Natural killer cell (primary cell): ENCODE data around the gene H1-8. TPM values are rescaled to one million over a fixed set of nuclear protein-coding genes. Genes with fewer than 3 reads are reported as not detected.

ENCODE experiments used
- ATAC-seq, 3 donors: fragments of 150-1000 bp in 2 of 3; fragments of 200-7000 bp in 1 of 3; cut with Tn5 transposase; 1 replicate in 1 of 3; 2 replicates in 2 of 3; pipeline ENCODE4 v1.10.0; 2021; ENCODE audit warnings: mild to moderate bottlenecking in 2 of 3, moderate library complexity in 2 of 3
- DNase-seq, 2 donors: peaks; one replicate each; pipeline versions ENCODE4 v3.0.0 to v3.0.0-alpha.2; 2013 to 2021; ENCODE audit warnings: mixed read lengths in 1 of 2
- H3K27ac ChIP-seq: one replicate; pipeline ENCODE4 v1.5.1; 2013; ENCODE audit warnings: mild to moderate bottlenecking, low read length
- H3K27me3 ChIP-seq: one replicate; pipeline ENCODE4 v1.6.1; 2013; ENCODE audit warnings: low read length; ENCODE audit not compliant: control insufficient read depth, insufficient read depth
- H3K36me3 ChIP-seq: one replicate; pipeline ENCODE4 v1.6.1; 2013; ENCODE audit warnings: low read length; ENCODE audit not compliant: control insufficient read depth, insufficient read depth
- H3K4me1 ChIP-seq: one replicate; pipeline ENCODE4 v1.6.1; 2013; ENCODE audit warnings: low read length; ENCODE audit not compliant: control insufficient read depth, insufficient read depth
- H3K4me3 ChIP-seq: one replicate; pipeline ENCODE4 v1.5.1; 2013; ENCODE audit warnings: low read length
- H3K9me3 ChIP-seq: one replicate; pipeline ENCODE4 v1.6.1; 2013; ENCODE audit warnings: low read length; ENCODE audit not compliant: control insufficient read depth, insufficient read depth
- H3K27ac Mint-ChIP-seq, 2 donors: one replicate each; pipeline ENCODE4 v1.8.0; 2022; ENCODE audit warnings: mild to moderate bottlenecking in 2 of 2, mixed read lengths in 2 of 2, moderate library complexity in 1 of 2
- H3K27me3 Mint-ChIP-seq, 2 donors: one replicate each; pipeline ENCODE4 v1.8.0; 2022; ENCODE audit warnings: low read depth in 2 of 2, mixed read lengths in 2 of 2
- H3K36me3 Mint-ChIP-seq: one replicate; pipeline ENCODE4 v1.8.0; 2022; ENCODE audit warnings: mixed read lengths
- H3K4me1 Mint-ChIP-seq, 2 donors: one replicate each; pipeline ENCODE4 v1.8.0; 2022; ENCODE audit warnings: mixed read lengths in 2 of 2
- H3K4me3 Mint-ChIP-seq: one replicate; pipeline ENCODE4 v1.8.0; 2022; ENCODE audit warnings: mild to moderate bottlenecking, moderate library complexity, mixed read lengths
- H3K9me3 Mint-ChIP-seq, 2 donors: one replicate each; pipeline ENCODE4 v1.8.0; 2022; ENCODE audit warnings: mixed read lengths in 2 of 2
- WGBS: methylation state at CpG from one replicate; pipeline ENCODE4 v1.1.7; 2013; ENCODE audit warnings: missing lambda C conversion rate; ENCODE audit not compliant: insufficient coverage; 5-methylcytosine and 5-hydroxymethylcytosine counted together
- intact Hi-C: fragments of 100-400 bp; cut with micrococcal nuclease; formaldehyde crosslinking; loops from one replicate; pipeline ENCODE4 v1.14.2; 2022
- total RNA-seq, 4 donors: library from RNA; stranded (reverse); fragments of 120-200 nt in 1 of 4; gene quantifications; one replicate each; pipeline versions ENCODE4 v1.2.3 to v1.2.4, GENCODE V29; 2013 to 2022
- TF ChIP-seq, protein P1 (sequence below): fragments of 200-600 bp; IDR thresholded peaks from one replicate; pipeline ENCODE4 v1.8.0; 2022; ENCODE audit warnings: antibody characterized with exemption

H1-8 gene
- total RNA-seq, 3 donors from 2014 or later (not counting 1 experiment from before 2014, with no cell fraction given), result not detected

- intact Hi-C loops, result no loop called here
- peaks cover 0 to 4% of the 10 kb centered on the region in 2 donors for H3K4me1 Mint-ChIP-seq
- H3K27me3 Mint-ChIP-seq, result no peaks in the 10 kb centered on the region
- H3K36me3 Mint-ChIP-seq, result no peaks in the 10 kb centered on the region
- H3K9me3 Mint-ChIP-seq, result no peaks in the 10 kb centered on the region
- TF ChIP-seq, protein P1, sequence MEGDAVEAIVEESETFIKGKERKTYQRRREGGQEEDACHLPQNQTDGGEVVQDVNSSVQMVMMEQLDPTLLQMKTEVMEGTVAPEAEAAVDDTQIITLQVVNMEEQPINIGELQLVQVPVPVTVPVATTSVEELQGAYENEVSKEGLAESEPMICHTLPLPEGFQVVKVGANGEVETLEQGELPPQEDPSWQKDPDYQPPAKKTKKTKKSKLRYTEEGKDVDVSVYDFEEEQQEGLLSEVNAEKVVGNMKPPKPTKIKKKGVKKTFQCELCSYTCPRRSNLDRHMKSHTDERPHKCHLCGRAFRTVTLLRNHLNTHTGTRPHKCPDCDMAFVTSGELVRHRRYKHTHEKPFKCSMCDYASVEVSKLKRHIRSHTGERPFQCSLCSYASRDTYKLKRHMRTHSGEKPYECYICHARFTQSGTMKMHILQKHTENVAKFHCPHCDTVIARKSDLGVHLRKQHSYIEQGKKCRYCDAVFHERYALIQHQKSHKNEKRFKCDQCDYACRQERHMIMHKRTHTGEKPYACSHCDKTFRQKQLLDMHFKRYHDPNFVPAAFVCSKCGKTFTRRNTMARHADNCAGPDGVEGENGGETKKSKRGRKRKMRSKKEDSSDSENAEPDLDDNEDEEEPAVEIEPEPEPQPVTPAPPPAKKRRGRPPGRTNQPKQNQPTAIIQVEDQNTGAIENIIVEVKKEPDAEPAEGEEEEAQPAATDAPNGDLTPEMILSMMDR, result no peak
- H3K27me3 ChIP-seq, result no peaks in the 10 kb centered on the region
- no peaks in the 10 kb centered on the region for H3K4me1 ChIP-seq
- DNase-seq, result no peak
- ATAC-seq, result no peak
- no peak overlapping the region for H3K27ac ChIP-seq
- no peaks in the 10 kb centered on the region for H3K36me3 ChIP-seq
- H3K27ac Mint-ChIP-seq, result no peak overlapping the region
- H3K4me3 Mint-ChIP-seq, result no peak overlapping the region
- H3K9me3 ChIP-seq, result no peaks in the 10 kb centered on the region
- H3K4me3 ChIP-seq, result no peak overlapping the region
- WGBS, result 85% methylated on average over 3 of the region's 3 CpGs
Observed at GRCh38 chr3:129536804-129537203, 6.2 kb upstream of the H1-8 start.

DNA sequence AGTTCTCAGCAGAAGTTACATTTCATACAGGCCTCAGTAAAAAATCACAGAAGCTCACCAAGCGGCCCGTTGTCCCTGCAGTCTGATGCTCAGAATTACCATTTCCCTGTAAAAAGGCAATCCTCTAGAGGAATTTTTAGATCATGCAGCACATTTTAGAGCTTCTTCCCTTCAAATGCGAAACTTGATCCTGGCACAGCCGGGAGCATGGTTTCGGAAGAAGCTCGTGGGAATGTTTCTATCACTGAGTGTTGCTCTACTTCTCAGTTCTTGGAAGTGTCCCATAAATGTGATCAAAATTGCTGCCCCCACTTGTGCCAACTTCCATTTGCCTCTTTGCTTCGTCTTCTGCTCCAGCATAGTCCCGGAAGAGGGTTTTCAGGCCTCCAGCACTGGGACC is 3.8 kb upstream of the H1-8 start:
- H3K4me1 ChIP-seq, result no peaks in the 10 kb centered on the region
- Mint-ChIP-seq H3K4me1 (peaks cover 0 to 4% of the 10 kb centered on the region in 2 donors), H3K4me3 (no peak overlapping the region), H3K27me3 (no peaks in the 10 kb centered on the region), H3K27ac (no peak overlapping the region), H3K36me3 (no peaks in the 10 kb centered on the region), H3K9me3 (no peaks in the 10 kb centered on the region)
- no peaks in the 10 kb centered on the region for H3K36me3 ChIP-seq
- 94% methylated on average over 8 of the region's 8 CpGs for WGBS
- intact Hi-C loops, result no loop called here
- TF ChIP-seq, protein P1, result no peak
- ATAC-seq (no peak), DNase-seq (no peak)
- no peak overlapping the region for H3K4me3 ChIP-seq
- H3K27ac ChIP-seq, result no peak overlapping the region
- H3K27me3 ChIP-seq, result no peaks in the 10 kb centered on the region
- no peaks in the 10 kb centered on the region for H3K9me3 ChIP-seq

DNA sequence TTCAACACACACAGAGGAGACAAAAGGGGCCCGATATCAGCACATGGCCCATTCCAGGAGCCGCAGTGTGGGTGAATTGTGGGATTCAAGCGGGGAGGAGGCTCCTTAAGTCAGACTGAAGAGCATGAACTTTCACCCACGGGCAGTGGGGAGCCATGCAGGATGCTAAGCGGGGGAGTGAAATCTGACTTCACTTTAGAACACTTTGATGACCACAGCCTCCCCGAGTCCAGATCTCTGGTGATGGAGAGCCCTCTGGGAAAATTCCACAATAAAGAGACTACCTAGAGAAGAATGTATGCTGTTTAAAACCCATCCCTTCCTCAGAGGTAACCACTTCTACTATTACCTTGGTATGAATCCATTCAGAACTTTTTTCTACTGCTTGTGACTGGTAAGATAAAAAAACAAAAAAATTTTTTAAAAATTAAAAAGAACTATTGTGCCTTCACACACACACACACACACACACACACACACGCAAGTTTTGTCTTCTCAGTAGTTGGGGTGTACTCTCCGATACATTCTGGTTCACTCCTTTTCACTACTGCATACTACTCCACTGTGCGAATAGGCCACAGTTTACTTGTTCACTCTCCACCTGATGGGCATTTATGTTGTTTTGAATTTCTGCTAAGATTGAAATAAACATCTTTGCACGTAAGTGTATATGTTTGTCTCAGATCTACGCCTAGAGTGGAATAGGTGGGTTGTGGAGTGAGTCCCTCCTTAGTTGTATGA is 2.0 kb upstream of the H1-8 start:
- Histone ChIP-seq H3K36me3 (no peaks in the 10 kb centered on the region), H3K4me1 (no peaks in the 10 kb centered on the region), H3K9me3 (no peaks in the 10 kb centered on the region), H3K4me3 (no peak overlapping the region), H3K27me3 (no peaks in the 10 kb centered on the region), H3K27ac (no peak overlapping the region)
- DNase-seq, result no peak
- 85% methylated on average over 8 of the region's 11 CpGs for WGBS
- TF ChIP-seq, protein P1, result no peak
- H3K9me3 Mint-ChIP-seq, result no peaks in the 10 kb centered on the region
- H3K27me3 Mint-ChIP-seq, result no peaks in the 10 kb centered on the region
- H3K4me1 Mint-ChIP-seq, result peaks cover 0 to 4% of the 10 kb centered on the region in 2 donors
- no peak for ATAC-seq
- no peaks in the 10 kb centered on the region for H3K36me3 Mint-ChIP-seq
- intact Hi-C loops, result no loop called here
- H3K4me3 Mint-ChIP-seq, result no peak overlapping the region
- no peak overlapping the region for H3K27ac Mint-ChIP-seq

DNA sequence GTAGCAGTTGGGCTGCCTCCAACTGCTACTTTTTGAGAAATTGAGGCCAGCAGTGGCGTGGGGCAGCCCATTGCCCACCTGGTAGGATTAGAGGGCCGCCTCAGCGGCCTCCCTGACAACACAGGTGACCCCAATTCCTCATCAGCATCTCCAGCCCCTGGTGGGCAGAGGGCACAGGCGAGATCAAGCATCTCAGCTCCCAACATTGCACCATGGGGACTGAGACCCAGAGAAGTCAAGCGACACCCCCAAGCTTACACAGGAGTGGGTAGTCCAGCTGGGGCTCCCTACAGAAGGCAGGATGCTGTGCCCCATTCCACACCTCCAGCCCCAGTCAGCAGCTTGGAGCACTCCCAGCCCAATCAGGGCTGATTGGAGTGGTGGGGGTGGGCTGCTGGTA is 228 bp upstream of the H1-8 start:
- Mint-ChIP-seq H3K36me3 (no peaks in the 10 kb centered on the region), H3K9me3 (no peaks in the 10 kb centered on the region), H3K4me1 (peaks cover 0 to 4% of the 10 kb centered on the region in 2 donors), H3K27ac (no peak overlapping the region), H3K27me3 (no peaks in the 10 kb centered on the region), H3K4me3 (no peak overlapping the region)
- Histone ChIP-seq H3K27me3 (no peaks in the 10 kb centered on the region), H3K27ac (no peak overlapping the region), H3K4me1 (no peaks in the 10 kb centered on the region), H3K36me3 (no peaks in the 10 kb centered on the region), H3K9me3 (no peaks in the 10 kb centered on the region), H3K4me3 (no peak overlapping the region)
- intact Hi-C loops, result no loop called here
- WGBS, result 92% methylated on average over 5 of the region's 5 CpGs
- ATAC-seq, result no peak
- TF ChIP-seq, protein P1, result no peak
- no peak for DNase-seq
